WTC11 (cell line): Measurements from ENCODE around the gene SMIM20. TPM values are rescaled to one million over a fixed set of nuclear protein-coding genes. Genes with fewer than 3 reads are reported as not detected.

ENCODE experiments used
- ATAC-seq: fragments of 200-7000 bp; cut with Tn5 transposase; 2 replicates; pipeline ENCODE4 v1.10.0; 2021; ENCODE audit warnings: mild to moderate bottlenecking, moderate library complexity
- Bru-seq: library from RNA; stranded (reverse); fragments of 400-500 nt; gene quantifications from one replicate; lab custom pipeline; 2021; lab: Mats Ljungman, UMichigan
- CTCF ChIA-PET: fragments of 300-600 bp; sonication (Branson Sonifier 250); formaldehyde crosslinking; loops from one replicate; lab custom pipeline; 2021; ENCODE audit warnings: antibody characterized with exemption; lab: Charles Lee
- POLR2A ChIA-PET: fragments of 350-600 bp; sonication (Branson Sonifier 250); formaldehyde crosslinking; loops from one replicate; lab custom pipeline; 2021; ENCODE audit warnings: antibody characterized with exemption; lab: Charles Lee
- DNase-seq: peaks from one replicate; pipeline ENCODE4 v3.0.0; 2021; ENCODE audit warnings: low spot score
- H3K27ac Mint-ChIP-seq: 2 replicates; pipeline ENCODE4 v1.8.0; 2021; ENCODE audit warnings: mixed read lengths
- H3K27me3 Mint-ChIP-seq: 2 replicates; pipeline ENCODE4 v1.8.0; 2021; ENCODE audit warnings: low read depth, mild to moderate bottlenecking, moderate library complexity, mixed read lengths
- H3K36me3 Mint-ChIP-seq: 2 replicates; pipeline ENCODE4 v1.8.0; 2021; ENCODE audit warnings: mixed read lengths
- H3K4me1 Mint-ChIP-seq: 2 replicates; pipeline ENCODE4 v1.8.0; 2022; ENCODE audit warnings: mixed read lengths
- H3K4me3 Mint-ChIP-seq: 2 replicates; pipeline ENCODE4 v1.8.0; 2021; ENCODE audit warnings: mild to moderate bottlenecking, moderate library complexity, mixed read lengths
- H3K9me3 Mint-ChIP-seq: 2 replicates; pipeline ENCODE4 v1.8.0; 2021; ENCODE audit warnings: mixed read lengths
- CREB1 ChIP-seq: sonication (generic); formaldehyde crosslinking; IDR thresholded peaks from 2 replicates; pipeline ENCODE4 v1.8.0; 2023; ENCODE audit warnings: mild to moderate bottlenecking, missing genetic modification reagents
- CREM ChIP-seq: sonication (generic); formaldehyde crosslinking; IDR thresholded peaks from 2 replicates; pipeline ENCODE4 v1.8.1; 2022; ENCODE audit warnings: mild to moderate bottlenecking, missing genetic modification reagents, moderate library complexity
- ETV6 ChIP-seq: sonication (generic); formaldehyde crosslinking; IDR thresholded peaks from 2 replicates; pipeline ENCODE4 v1.8.1; 2022; ENCODE audit warnings: mild to moderate bottlenecking, missing genetic modification reagents
- FOXP1 ChIP-seq: sonication (generic); formaldehyde crosslinking; IDR thresholded peaks from 2 replicates; pipeline ENCODE4 v1.8.0; 2022; ENCODE audit warnings: missing genetic modification reagents, mild to moderate bottlenecking, moderate library complexity, borderline replicate concordance
- GABPB1 ChIP-seq: sonication (generic); formaldehyde crosslinking; IDR thresholded peaks from 2 replicates; pipeline ENCODE4 v1.8.1; 2023; ENCODE audit warnings: mild to moderate bottlenecking, missing genetic modification reagents
- KAT7 ChIP-seq: sonication (generic); formaldehyde crosslinking; IDR thresholded peaks from 2 replicates; pipeline ENCODE4 v1.8.1; 2023; ENCODE audit warnings: missing genetic modification reagents, mild to moderate bottlenecking, borderline replicate concordance
- NFATC4 ChIP-seq: fragments of 250-450 bp; sonication (Bioruptor Pico); IDR thresholded peaks from 2 replicates; pipeline ENCODE4 v1.9.0; 2021; ENCODE audit warnings: mild to moderate bottlenecking
- NFE2L1 ChIP-seq: sonication (generic); formaldehyde crosslinking; IDR thresholded peaks from 2 replicates; pipeline ENCODE4 v1.8.1; 2023; ENCODE audit warnings: missing genetic modification reagents
- NR1H2 ChIP-seq: sonication (generic); formaldehyde crosslinking; IDR thresholded peaks from 2 replicates; pipeline ENCODE4 v1.9.0; 2021; ENCODE audit warnings: mild to moderate bottlenecking, moderate library complexity, missing genetic modification reagents
- NR2C2 ChIP-seq: sonication (generic); formaldehyde crosslinking; IDR thresholded peaks from 2 replicates; pipeline ENCODE4 v1.8.0; 2022; ENCODE audit warnings: mild to moderate bottlenecking, missing genetic modification reagents
- SMAD4 ChIP-seq: sonication (generic); formaldehyde crosslinking; IDR thresholded peaks from 2 replicates; pipeline ENCODE4 v1.8.0; 2022; ENCODE audit warnings: mild to moderate bottlenecking, missing genetic modification reagents
- SP1 ChIP-seq: sonication (generic); formaldehyde crosslinking; conservative IDR thresholded peaks from 2 replicates; pipeline ENCODE4 v1.8.1; 2022; ENCODE audit warnings: missing genetic modification reagents
- ZBTB21 ChIP-seq: sonication (generic); formaldehyde crosslinking; IDR thresholded peaks from 2 replicates; pipeline ENCODE4 v1.8.1; 2023; ENCODE audit warnings: mild to moderate bottlenecking, missing genetic modification reagents, borderline replicate concordance
- ZNF121 ChIP-seq: sonication (generic); formaldehyde crosslinking; IDR thresholded peaks from 2 replicates; pipeline ENCODE4 v1.8.0; 2023; ENCODE audit warnings: missing genetic modification reagents
- ZNF232 ChIP-seq: sonication (generic); formaldehyde crosslinking; IDR thresholded peaks from 2 replicates; pipeline ENCODE4 v1.8.0; 2022; ENCODE audit warnings: mild to moderate bottlenecking, missing genetic modification reagents
- ZNF317 ChIP-seq: sonication (generic); formaldehyde crosslinking; IDR thresholded peaks from 2 replicates; pipeline ENCODE4 v1.8.1; 2023; ENCODE audit warnings: low read depth, mild to moderate bottlenecking, moderate library complexity, missing genetic modification reagents, borderline replicate concordance
- ZNF423 ChIP-seq: fragments of 250-450 bp; sonication (Bioruptor Pico); IDR thresholded peaks from 2 replicates; pipeline ENCODE4 v2.1.2; 2022; ENCODE audit warnings: mild to moderate bottlenecking, moderate library complexity
- ZNF671 ChIP-seq: fragments of 250-450 bp; sonication (Bioruptor Pico); IDR thresholded peaks from 2 replicates; pipeline ENCODE4 v1.8.0; 2021; ENCODE audit warnings: mild to moderate bottlenecking
- long read RNA-seq, 3 experiments: library from RNA in 1 of 3; library from capped mRNA in 1 of 3; library from polyadenylated mRNA in 1 of 3; unstranded in 2 of 3; stranded (forward) in 1 of 3; transcript quantifications; one replicate each; pipeline ENCODE4 v2.0.0, GENCODE V29; 2021
- total RNA-seq: library from RNA; stranded (reverse); gene quantifications from 3 replicates; pipeline ENCODE4 v1.2.3, GENCODE V29; 2021
- TF ChIP-seq, protein P1 (sequence below): sonication (generic); formaldehyde crosslinking; conservative IDR thresholded peaks from 2 replicates; pipeline ENCODE4 v1.8.1; 2023; ENCODE audit warnings: mild to moderate bottlenecking, low read depth, missing genetic modification reagents, moderate library complexity
- TF ChIP-seq, protein P2 (sequence below): sonication (generic); formaldehyde crosslinking; IDR thresholded peaks from 2 replicates; pipeline ENCODE4 v1.8.0; 2022; ENCODE audit warnings: mild to moderate bottlenecking, missing genetic modification reagents
- TF ChIP-seq, protein P3 (sequence below): fragments of 250-450 bp; sonication (Bioruptor Pico); IDR thresholded peaks from 2 replicates; pipeline ENCODE4 v1.9.0; 2021; ENCODE audit warnings: moderate library complexity, mild to moderate bottlenecking, inconsistent platforms, borderline replicate concordance
- TF ChIP-seq, protein P4 (sequence below): sonication (generic); formaldehyde crosslinking; IDR thresholded peaks from 2 replicates; pipeline ENCODE4 v1.8.0; 2022; ENCODE audit warnings: mild to moderate bottlenecking, missing genetic modification reagents
- TF ChIP-seq, protein P5 (sequence below): sonication (generic); formaldehyde crosslinking; IDR thresholded peaks from 2 replicates; pipeline ENCODE4 v1.8.0; 2023; ENCODE audit warnings: missing genetic modification reagents, mild to moderate bottlenecking, borderline replicate concordance
- TF ChIP-seq, protein P6 (sequence below): fragments of 250-450 bp; sonication (Bioruptor Pico); IDR thresholded peaks from 2 replicates; pipeline ENCODE4 v1.9.0; 2021; ENCODE audit warnings: mild to moderate bottlenecking
- TF ChIP-seq, protein P7 (sequence below): sonication (generic); formaldehyde crosslinking; IDR thresholded peaks from 2 replicates; pipeline ENCODE4 v1.8.1; 2022; ENCODE audit warnings: mild to moderate bottlenecking, missing genetic modification reagents, moderate library complexity, borderline replicate concordance

The SMIM20 gene
- 39.4 to 48.5 TPM (median 45.3 TPM) in 3 replicates for total RNA-seq
- Bru-seq, nascent RNA = percentile 78 among the genes with signal in this experiment
- long read RNA-seq, experiment 1, transcript SMIM20-201 (3 exons, 935 nt) = major isoform, 77 of 81 reads
- long read RNA-seq, experiment 1, partial matches to known transcripts = 2 of 81 reads
- long read RNA-seq, experiment 1, other reads (novel, unspliced or antisense) = 2 of 81 reads
- long read RNA-seq, experiment 2, transcript SMIM20-201 (3 exons, 935 nt) = major isoform, 85 of 97 reads
- long read RNA-seq, experiment 2, partial matches to known transcripts = 6 of 97 reads
- long read RNA-seq, experiment 2, other reads (novel, unspliced or antisense) = 3 of 97 reads
- long read RNA-seq, experiment 3, transcript SMIM20-201 (3 exons, 935 nt) = major isoform, 144 of 149 reads
- long read RNA-seq, experiment 3, partial matches to known transcripts = 1 of 149 reads
- long read RNA-seq, experiment 3, other reads (novel, unspliced or antisense) = 4 of 149 reads

DNA sequence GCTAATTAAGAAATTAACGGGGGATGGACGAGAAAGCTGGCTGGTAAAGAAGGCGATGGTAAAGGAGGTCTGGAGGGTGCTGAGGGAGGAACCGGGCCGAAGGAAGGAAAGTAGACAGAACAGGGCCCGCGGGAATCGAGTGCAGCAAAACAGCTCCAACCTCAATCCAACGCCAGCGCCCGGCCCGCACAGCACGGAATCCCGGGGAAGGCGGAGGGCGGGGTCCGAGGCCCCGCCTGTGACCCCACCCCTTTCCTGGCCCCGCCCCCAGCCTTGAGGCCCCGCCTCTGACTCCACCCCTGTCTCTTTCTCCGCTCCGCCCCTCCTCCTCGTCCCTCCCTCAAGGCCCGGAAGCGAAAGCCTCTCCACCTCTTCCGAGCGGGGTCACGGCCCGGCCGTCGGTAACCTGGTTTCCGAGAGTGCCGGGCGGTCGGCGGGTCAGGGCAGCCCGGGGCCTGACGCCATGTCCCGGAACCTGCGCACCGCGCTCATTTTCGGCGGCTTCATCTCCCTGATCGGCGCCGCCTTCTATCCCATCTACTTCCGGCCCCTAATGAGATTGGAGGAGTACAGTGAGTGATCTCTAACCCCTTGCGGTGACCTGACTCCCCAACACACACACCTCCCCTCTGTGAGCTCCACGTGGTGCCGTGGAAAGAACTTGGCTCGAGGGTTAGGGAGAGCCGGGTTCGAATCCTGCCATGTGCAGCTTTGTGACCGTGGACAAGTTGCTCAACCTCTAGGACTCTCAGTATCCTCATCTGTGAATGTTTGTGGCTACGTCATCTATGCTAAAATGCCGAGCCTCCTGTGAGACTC, at the start of gene SMIM20:
SMIM20 (plus strand) TSS at position 370 of the 819 bp plus-strand sequence; CDS start at position 464, 94 bp downstream.
- peak within 1 kb of the TSS; percentile 98 for H3K4me3 Mint-ChIP-seq
- peaks cover 19% of the 10 kb centered on the region for H3K4me1 Mint-ChIP-seq
- POLR2A ChIA-PET = interaction anchor here (0.9 to 1.5 kb wide), 5 partner anchors 12 to 86 kb away, joined by 3 to 4 read pairs (median 3); no protein-coding TSS in a partner anchor
- DNase-seq (peak; percentile 84), ATAC-seq (peak; percentile 95)
- H3K9me3 Mint-ChIP-seq = peaks cover 3% of the 10 kb centered on the region
- peaks cover 31% of the 10 kb centered on the region for H3K27me3 Mint-ChIP-seq
- H3K27ac Mint-ChIP-seq = peak within 1 kb of the TSS; percentile 99
- H3K36me3 Mint-ChIP-seq = no peaks in the 10 kb centered on the region; the same call in 1 of the 2 replicates
- CTCF ChIA-PET = interaction anchor here (0.9 to 2.3 kb wide), 8 partner anchors 12 to 122 kb away, joined by 3 to 11 read pairs (median 4); no protein-coding TSS in a partner anchor
- TF ChIP-seq NR1H2 = no peak
- TF ChIP-seq NR2C2 (CRISPR knock-in tag) = peak; percentile 74
- no peak for TF ChIP-seq ZNF317 (CRISPR knock-in tag)
- TF ChIP-seq NFE2L1 (CRISPR knock-in tag) = peak; percentile 63; the same call in 1 of the 2 replicates
- TF ChIP-seq, protein P1, sequence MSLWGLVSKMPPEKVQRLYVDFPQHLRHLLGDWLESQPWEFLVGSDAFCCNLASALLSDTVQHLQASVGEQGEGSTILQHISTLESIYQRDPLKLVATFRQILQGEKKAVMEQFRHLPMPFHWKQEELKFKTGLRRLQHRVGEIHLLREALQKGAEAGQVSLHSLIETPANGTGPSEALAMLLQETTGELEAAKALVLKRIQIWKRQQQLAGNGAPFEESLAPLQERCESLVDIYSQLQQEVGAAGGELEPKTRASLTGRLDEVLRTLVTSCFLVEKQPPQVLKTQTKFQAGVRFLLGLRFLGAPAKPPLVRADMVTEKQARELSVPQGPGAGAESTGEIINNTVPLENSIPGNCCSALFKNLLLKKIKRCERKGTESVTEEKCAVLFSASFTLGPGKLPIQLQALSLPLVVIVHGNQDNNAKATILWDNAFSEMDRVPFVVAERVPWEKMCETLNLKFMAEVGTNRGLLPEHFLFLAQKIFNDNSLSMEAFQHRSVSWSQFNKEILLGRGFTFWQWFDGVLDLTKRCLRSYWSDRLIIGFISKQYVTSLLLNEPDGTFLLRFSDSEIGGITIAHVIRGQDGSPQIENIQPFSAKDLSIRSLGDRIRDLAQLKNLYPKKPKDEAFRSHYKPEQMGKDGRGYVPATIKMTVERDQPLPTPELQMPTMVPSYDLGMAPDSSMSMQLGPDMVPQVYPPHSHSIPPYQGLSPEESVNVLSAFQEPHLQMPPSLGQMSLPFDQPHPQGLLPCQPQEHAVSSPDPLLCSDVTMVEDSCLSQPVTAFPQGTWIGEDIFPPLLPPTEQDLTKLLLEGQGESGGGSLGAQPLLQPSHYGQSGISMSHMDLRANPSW (CRISPR knock-in tag) = no peak
- 0 out of 2 replicates have a peak, but pooled peaks have one; percentile 10 for TF ChIP-seq CREM
- no peak for TF ChIP-seq SMAD4
- no peak for TF ChIP-seq CREB1 (CRISPR knock-in tag)
- peak; percentile 78; the same call in 1 of the 2 replicates for TF ChIP-seq SP1 (CRISPR knock-in tag)
- no peak for TF ChIP-seq NFATC4 (CRISPR knock-in tag)
- TF ChIP-seq, protein P2, sequence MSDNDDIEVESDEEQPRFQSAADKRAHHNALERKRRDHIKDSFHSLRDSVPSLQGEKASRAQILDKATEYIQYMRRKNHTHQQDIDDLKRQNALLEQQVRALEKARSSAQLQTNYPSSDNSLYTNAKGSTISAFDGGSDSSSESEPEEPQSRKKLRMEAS (CRISPR knock-in tag) = peak; percentile 88
- TF ChIP-seq, protein P3, sequence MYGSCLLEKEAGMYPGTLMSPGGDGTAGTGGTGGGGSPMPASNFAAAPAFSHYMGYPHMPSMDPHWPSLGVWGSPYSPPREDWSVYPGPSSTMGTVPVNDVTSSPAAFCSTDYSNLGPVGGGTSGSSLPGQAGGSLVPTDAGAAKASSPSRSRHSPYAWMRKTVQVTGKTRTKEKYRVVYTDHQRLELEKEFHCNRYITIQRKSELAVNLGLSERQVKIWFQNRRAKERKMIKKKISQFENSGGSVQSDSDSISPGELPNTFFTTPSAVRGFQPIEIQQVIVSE (CRISPR knock-in tag) = no peak
- TF ChIP-seq GABPB1 = peak; percentile 72; the same call in 1 of the 2 replicates
- no peak for TF ChIP-seq ZNF671 (CRISPR knock-in tag)
- TF ChIP-seq, protein P4, sequence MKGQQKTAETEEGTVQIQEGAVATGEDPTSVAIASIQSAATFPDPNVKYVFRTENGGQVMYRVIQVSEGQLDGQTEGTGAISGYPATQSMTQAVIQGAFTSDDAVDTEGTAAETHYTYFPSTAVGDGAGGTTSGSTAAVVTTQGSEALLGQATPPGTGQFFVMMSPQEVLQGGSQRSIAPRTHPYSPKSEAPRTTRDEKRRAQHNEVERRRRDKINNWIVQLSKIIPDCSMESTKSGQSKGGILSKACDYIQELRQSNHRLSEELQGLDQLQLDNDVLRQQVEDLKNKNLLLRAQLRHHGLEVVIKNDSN (CRISPR knock-in tag) = 0 out of 2 replicates have a peak, but pooled peaks have one; percentile 43
- TF ChIP-seq FOXP1 = peak; percentile 85
- TF ChIP-seq, protein P5, sequence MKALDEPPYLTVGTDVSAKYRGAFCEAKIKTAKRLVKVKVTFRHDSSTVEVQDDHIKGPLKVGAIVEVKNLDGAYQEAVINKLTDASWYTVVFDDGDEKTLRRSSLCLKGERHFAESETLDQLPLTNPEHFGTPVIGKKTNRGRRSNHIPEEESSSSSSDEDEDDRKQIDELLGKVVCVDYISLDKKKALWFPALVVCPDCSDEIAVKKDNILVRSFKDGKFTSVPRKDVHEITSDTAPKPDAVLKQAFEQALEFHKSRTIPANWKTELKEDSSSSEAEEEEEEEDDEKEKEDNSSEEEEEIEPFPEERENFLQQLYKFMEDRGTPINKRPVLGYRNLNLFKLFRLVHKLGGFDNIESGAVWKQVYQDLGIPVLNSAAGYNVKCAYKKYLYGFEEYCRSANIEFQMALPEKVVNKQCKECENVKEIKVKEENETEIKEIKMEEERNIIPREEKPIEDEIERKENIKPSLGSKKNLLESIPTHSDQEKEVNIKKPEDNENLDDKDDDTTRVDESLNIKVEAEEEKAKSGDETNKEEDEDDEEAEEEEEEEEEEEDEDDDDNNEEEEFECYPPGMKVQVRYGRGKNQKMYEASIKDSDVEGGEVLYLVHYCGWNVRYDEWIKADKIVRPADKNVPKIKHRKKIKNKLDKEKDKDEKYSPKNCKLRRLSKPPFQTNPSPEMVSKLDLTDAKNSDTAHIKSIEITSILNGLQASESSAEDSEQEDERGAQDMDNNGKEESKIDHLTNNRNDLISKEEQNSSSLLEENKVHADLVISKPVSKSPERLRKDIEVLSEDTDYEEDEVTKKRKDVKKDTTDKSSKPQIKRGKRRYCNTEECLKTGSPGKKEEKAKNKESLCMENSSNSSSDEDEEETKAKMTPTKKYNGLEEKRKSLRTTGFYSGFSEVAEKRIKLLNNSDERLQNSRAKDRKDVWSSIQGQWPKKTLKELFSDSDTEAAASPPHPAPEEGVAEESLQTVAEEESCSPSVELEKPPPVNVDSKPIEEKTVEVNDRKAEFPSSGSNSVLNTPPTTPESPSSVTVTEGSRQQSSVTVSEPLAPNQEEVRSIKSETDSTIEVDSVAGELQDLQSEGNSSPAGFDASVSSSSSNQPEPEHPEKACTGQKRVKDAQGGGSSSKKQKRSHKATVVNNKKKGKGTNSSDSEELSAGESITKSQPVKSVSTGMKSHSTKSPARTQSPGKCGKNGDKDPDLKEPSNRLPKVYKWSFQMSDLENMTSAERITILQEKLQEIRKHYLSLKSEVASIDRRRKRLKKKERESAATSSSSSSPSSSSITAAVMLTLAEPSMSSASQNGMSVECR (CRISPR knock-in tag) = peak; percentile 55; the same call in 1 of the 2 replicates
- no peak for TF ChIP-seq ZNF423 (CRISPR knock-in tag)
- peak; percentile 73; the same call in 1 of the 2 replicates for TF ChIP-seq ZNF232 (CRISPR knock-in tag)
- TF ChIP-seq, protein P6, sequence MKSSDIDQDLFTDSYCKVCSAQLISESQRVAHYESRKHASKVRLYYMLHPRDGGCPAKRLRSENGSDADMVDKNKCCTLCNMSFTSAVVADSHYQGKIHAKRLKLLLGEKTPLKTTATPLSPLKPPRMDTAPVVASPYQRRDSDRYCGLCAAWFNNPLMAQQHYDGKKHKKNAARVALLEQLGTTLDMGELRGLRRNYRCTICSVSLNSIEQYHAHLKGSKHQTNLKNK (CRISPR knock-in tag) = no peak
- TF ChIP-seq ETV6 (CRISPR knock-in tag) = peak; percentile 63
- TF ChIP-seq ZNF121 = no peak
- no peak for TF ChIP-seq ZBTB21 (CRISPR knock-in tag)
- TF ChIP-seq, protein P7, sequence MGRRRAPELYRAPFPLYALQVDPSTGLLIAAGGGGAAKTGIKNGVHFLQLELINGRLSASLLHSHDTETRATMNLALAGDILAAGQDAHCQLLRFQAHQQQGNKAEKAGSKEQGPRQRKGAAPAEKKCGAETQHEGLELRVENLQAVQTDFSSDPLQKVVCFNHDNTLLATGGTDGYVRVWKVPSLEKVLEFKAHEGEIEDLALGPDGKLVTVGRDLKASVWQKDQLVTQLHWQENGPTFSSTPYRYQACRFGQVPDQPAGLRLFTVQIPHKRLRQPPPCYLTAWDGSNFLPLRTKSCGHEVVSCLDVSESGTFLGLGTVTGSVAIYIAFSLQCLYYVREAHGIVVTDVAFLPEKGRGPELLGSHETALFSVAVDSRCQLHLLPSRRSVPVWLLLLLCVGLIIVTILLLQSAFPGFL (CRISPR knock-in tag) = peak; percentile 68; the same call in 1 of the 2 replicates
- TF ChIP-seq KAT7 (CRISPR knock-in tag) = 0 out of 2 replicates have a peak, but pooled peaks have one; percentile 85
